GM23338 (cell line): ENCODE data around the gene CCNG2. TPM values are rescaled to one million over a fixed set of nuclear protein-coding genes. Genes with fewer than 3 reads are reported as not detected.

Source experiments
- ATAC-seq: fragments of 200-7000 bp; cut with Tn5 transposase; 3 replicates; pipeline ENCODE4 v1.9.1; 2020
- DNase-seq: peaks from one replicate; pipeline ENCODE4 v3.0.0-alpha.2; 2015; ENCODE audit warnings: low spot score
- H2AFZ ChIP-seq: fragments of 200-600 bp; sonication (generic); 2 replicates; pipeline ENCODE4 v1.8.0; 2016; ENCODE audit warnings: antibody characterized with exemption, mild to moderate bottlenecking, moderate library complexity
- H3F3A ChIP-seq: fragments of 200-600 bp; sonication (generic); replicated peaks from 2 replicates; pipeline ENCODE4 v1.8.0; 2017; ENCODE audit warnings: antibody characterized with exemption, mixed run types, low read depth
- H3K27ac ChIP-seq: fragments of 200-600 bp; sonication (generic); 2 replicates; pipeline ENCODE4 v1.6.1; 2016; ENCODE audit warnings: low read depth
- H3K27me3 ChIP-seq: fragments of 200-600 bp; sonication (generic); 2 replicates; pipeline ENCODE4 v1.8.0; 2016; ENCODE audit warnings: mild to moderate bottlenecking, mixed run types, moderate library complexity; ENCODE audit not compliant: insufficient read depth
- H3K36me3 ChIP-seq: fragments of 200-600 bp; sonication (generic); 2 replicates; pipeline ENCODE4 v1.8.0; 2016; ENCODE audit warnings: mild to moderate bottlenecking; ENCODE audit not compliant: insufficient read depth
- H3K4me1 ChIP-seq: fragments of 200-600 bp; sonication (generic); 2 replicates; pipeline ENCODE4 v1.8.0; 2016; ENCODE audit warnings: mild to moderate bottlenecking, moderate library complexity; ENCODE audit not compliant: insufficient read depth
- H3K4me2 ChIP-seq: fragments of 200-600 bp; sonication (generic); 2 replicates; pipeline ENCODE4 v1.7.1; 2017; ENCODE audit warnings: mixed run types
- H3K4me3 ChIP-seq: fragments of 200-600 bp; sonication (generic); 2 replicates; pipeline ENCODE4 v1.6.1; 2016; ENCODE audit warnings: mixed run types
- H3K79me2 ChIP-seq: fragments of 200-600 bp; sonication (generic); replicated peaks from 2 replicates; pipeline ENCODE4 v1.8.0; 2017; ENCODE audit warnings: mild to moderate bottlenecking; ENCODE audit not compliant: insufficient read depth
- H3K9me2 ChIP-seq: fragments of 200-600 bp; sonication (generic); 2 replicates; pipeline ENCODE4 v1.8.0; 2017; ENCODE audit not compliant: insufficient read depth
- H4K20me1 ChIP-seq: fragments of 200-600 bp; sonication (generic); replicated peaks from 2 replicates; pipeline ENCODE4 v1.8.0; 2017; ENCODE audit warnings: mild to moderate bottlenecking; ENCODE audit not compliant: insufficient read depth
- H3K27ac Mint-ChIP-seq: 2 replicates; pipeline ENCODE4 v1.8.0; 2020; ENCODE audit warnings: inconsistent platforms, mild to moderate bottlenecking, moderate library complexity, mixed read lengths
- H3K27me3 Mint-ChIP-seq: 3 replicates; pipeline ENCODE4 v1.8.0; 2022; ENCODE audit warnings: low read depth, mild to moderate bottlenecking, moderate library complexity, mixed read lengths, inconsistent platforms; ENCODE audit not compliant: insufficient read depth, poor library complexity
- H3K36me3 Mint-ChIP-seq: 3 replicates; pipeline ENCODE4 v1.8.0; 2021; ENCODE audit warnings: low read depth, mild to moderate bottlenecking, inconsistent platforms, moderate library complexity, mixed read lengths
- H3K4me1 Mint-ChIP-seq: 3 replicates; pipeline ENCODE4 v1.8.0; 2020; ENCODE audit warnings: mild to moderate bottlenecking, inconsistent platforms, mixed read lengths
- H3K4me3 Mint-ChIP-seq: 3 replicates; pipeline ENCODE4 v1.8.0; 2021; ENCODE audit warnings: moderate library complexity, mild to moderate bottlenecking, inconsistent platforms, mixed read lengths
- H3K9me3 Mint-ChIP-seq: 3 replicates; pipeline ENCODE4 v1.8.0; 2020; ENCODE audit warnings: moderate library complexity, mild to moderate bottlenecking, inconsistent platforms, mixed read lengths
- CREB1 ChIP-seq: fragments of 250-450 bp; sonication (Bioruptor Pico); IDR thresholded peaks from 2 replicates; pipeline ENCODE4 v1.5.0; 2020; ENCODE audit warnings: low read depth, mild to moderate bottlenecking, moderate library complexity
- EZH2 ChIP-seq: fragments of 200-600 bp; sonication (generic); IDR thresholded peaks from one replicate; pipeline ENCODE4 v1.8.0; 2017; ENCODE audit warnings: antibody characterized with exemption, mild to moderate bottlenecking, low read depth; ENCODE audit not compliant: unreplicated experiment
- NANOG ChIP-seq: IDR thresholded peaks from 2 replicates; pipeline ENCODE4 v1.6.1; 2016; ENCODE audit warnings: antibody characterized with exemption, borderline replicate concordance
- ZNF114 ChIP-seq: fragments of 250-450 bp; sonication (Bioruptor Pico); IDR thresholded peaks from 2 replicates; pipeline ENCODE4 v1.5.0; 2020; ENCODE audit warnings: mild to moderate bottlenecking, moderate library complexity
- ZNF331 ChIP-seq: fragments of 250-450 bp; sonication (Bioruptor Pico); IDR thresholded peaks from 2 replicates; pipeline ENCODE4 v1.5.0; 2020; ENCODE audit warnings: low read depth, mild to moderate bottlenecking, moderate library complexity
- polyA plus RNA-seq: library from polyadenylated mRNA; unstranded; fragments of >200 nt; fragmentation: Nextera tagmentation; extraction: Ambion mirVana; gene quantifications from 2 replicates; pipeline ENCODE4 v1.2.1, GENCODE V29; 2016
- total RNA-seq: library from RNA; depleted of rRNA; stranded (reverse); fragments of >200 nt; shearing (Covaris generic); gene quantifications from 2 replicates; pipeline ENCODE4 v1.2.3, GENCODE V29; 2014
- TF ChIP-seq, protein P1 (sequence below), 2 experiments: fragments of 200-600 bp in 1 of 2; sonication (generic) in 1 of 2; conservative IDR thresholded peaks; 2 replicates each; pipeline versions ENCODE4 v1.5.1 to v1.6.1; 2016 to 2017; ENCODE audit warnings: antibody characterized with exemption in 2 of 2, low read depth in 2 of 2, mild to moderate bottlenecking in 2 of 2, moderate library complexity in 1 of 2
- TF ChIP-seq, protein P2 (sequence below): fragments of 250-450 bp; sonication (Bioruptor Pico); IDR thresholded peaks from 2 replicates; pipeline ENCODE4 v1.5.0; 2020; ENCODE audit warnings: mild to moderate bottlenecking, moderate library complexity
- TF ChIP-seq, protein P3 (sequence below): IDR thresholded peaks from 2 replicates; pipeline ENCODE4 v1.6.1; 2016; ENCODE audit warnings: antibody characterized with exemption

Gene CCNG2
- total and polyA plus RNA-seq, 2 experiments from 2014 or later = 7.1 to 16.5 TPM

DNA sequence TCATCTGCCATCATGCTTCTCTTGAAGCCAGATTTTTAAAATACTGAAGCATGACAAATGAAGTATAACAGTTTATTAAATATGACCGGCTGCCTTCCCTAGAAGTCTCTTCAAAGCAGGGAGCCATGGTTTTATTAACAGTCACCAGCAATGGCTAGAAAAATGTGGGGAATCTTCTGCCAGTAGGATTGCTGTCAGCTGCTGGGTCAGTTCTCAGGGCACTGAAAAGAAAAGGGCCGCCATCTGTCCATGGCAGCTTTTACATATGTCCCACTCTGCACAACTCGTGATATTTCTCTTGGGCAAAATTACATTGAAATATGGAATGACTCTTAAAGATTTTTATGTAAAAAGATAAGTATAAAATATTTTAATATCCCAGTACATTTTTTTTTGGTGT is 2.8 kb downstream of the CCNG2 start:
- H3K27ac Mint-ChIP-seq = no peak overlapping the region

DNA sequence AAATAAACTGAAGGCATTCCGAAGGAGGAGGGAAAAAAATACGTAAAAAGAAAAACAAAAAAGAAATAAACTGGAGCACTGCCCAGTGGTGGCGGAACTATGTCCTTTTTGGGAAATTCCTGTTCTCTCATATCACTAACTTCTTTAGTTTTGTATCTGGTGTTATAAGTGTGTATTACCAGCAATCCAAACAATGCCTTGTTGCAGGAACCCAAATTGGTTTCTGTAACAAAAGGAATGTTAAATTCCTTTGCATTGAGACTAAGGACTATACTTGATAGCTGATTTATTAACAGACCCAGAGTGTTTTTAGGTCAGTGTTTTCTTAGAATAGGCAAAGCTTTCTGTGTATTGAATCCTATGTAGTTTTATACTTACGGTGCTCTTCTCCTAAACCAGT is 6.6 kb downstream of the CCNG2 start:
- no peak for ATAC-seq
- H3K36me3 Mint-ChIP-seq = peaks cover 51% of the 10 kb centered on the region
- Histone ChIP-seq H4K20me1 (peaks cover 19% of the 10 kb centered on the region; the same call in 1 of the 2 replicates), H3K4me2 (no peak overlapping the region), H3K27ac (no peak overlapping the region), H3K79me2 (peaks cover 12% of the 10 kb centered on the region), H3K4me1 (peaks cover 4% of the 10 kb centered on the region; the same call in 1 of the 2 replicates), H3K4me3 (no peak overlapping the region), H3F3A (no peaks in the 10 kb centered on the region), H3K27me3 (no peaks in the 10 kb centered on the region), H3K9me2 (no peaks in the 10 kb centered on the region), H3K36me3 (peaks cover 69% of the 10 kb centered on the region), H2AFZ (no peak overlapping the region)
- H3K9me3 Mint-ChIP-seq = no peaks in the 10 kb centered on the region
- peaks cover 4% of the 10 kb centered on the region for H3K27me3 Mint-ChIP-seq
- no peak overlapping the region for H3K4me3 Mint-ChIP-seq
- no peaks in the 10 kb centered on the region for H3K4me1 Mint-ChIP-seq
- H3K27ac Mint-ChIP-seq = no peak overlapping the region
- DNase-seq = no peak
- TF ChIP-seq ZNF114 (CRISPR knock-in tag) (no peak), NANOG (no peak), CREB1 (CRISPR knock-in tag) (no peak), EZH2 (no peak), ZNF331 (no peak)
- TF ChIP-seq, protein P1, sequence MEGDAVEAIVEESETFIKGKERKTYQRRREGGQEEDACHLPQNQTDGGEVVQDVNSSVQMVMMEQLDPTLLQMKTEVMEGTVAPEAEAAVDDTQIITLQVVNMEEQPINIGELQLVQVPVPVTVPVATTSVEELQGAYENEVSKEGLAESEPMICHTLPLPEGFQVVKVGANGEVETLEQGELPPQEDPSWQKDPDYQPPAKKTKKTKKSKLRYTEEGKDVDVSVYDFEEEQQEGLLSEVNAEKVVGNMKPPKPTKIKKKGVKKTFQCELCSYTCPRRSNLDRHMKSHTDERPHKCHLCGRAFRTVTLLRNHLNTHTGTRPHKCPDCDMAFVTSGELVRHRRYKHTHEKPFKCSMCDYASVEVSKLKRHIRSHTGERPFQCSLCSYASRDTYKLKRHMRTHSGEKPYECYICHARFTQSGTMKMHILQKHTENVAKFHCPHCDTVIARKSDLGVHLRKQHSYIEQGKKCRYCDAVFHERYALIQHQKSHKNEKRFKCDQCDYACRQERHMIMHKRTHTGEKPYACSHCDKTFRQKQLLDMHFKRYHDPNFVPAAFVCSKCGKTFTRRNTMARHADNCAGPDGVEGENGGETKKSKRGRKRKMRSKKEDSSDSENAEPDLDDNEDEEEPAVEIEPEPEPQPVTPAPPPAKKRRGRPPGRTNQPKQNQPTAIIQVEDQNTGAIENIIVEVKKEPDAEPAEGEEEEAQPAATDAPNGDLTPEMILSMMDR (conservative IDR thresholded peaks at IDR 0.05; ENCODE audit: low read depth in 2 of 2) = no peak
- TF ChIP-seq, protein P2, sequence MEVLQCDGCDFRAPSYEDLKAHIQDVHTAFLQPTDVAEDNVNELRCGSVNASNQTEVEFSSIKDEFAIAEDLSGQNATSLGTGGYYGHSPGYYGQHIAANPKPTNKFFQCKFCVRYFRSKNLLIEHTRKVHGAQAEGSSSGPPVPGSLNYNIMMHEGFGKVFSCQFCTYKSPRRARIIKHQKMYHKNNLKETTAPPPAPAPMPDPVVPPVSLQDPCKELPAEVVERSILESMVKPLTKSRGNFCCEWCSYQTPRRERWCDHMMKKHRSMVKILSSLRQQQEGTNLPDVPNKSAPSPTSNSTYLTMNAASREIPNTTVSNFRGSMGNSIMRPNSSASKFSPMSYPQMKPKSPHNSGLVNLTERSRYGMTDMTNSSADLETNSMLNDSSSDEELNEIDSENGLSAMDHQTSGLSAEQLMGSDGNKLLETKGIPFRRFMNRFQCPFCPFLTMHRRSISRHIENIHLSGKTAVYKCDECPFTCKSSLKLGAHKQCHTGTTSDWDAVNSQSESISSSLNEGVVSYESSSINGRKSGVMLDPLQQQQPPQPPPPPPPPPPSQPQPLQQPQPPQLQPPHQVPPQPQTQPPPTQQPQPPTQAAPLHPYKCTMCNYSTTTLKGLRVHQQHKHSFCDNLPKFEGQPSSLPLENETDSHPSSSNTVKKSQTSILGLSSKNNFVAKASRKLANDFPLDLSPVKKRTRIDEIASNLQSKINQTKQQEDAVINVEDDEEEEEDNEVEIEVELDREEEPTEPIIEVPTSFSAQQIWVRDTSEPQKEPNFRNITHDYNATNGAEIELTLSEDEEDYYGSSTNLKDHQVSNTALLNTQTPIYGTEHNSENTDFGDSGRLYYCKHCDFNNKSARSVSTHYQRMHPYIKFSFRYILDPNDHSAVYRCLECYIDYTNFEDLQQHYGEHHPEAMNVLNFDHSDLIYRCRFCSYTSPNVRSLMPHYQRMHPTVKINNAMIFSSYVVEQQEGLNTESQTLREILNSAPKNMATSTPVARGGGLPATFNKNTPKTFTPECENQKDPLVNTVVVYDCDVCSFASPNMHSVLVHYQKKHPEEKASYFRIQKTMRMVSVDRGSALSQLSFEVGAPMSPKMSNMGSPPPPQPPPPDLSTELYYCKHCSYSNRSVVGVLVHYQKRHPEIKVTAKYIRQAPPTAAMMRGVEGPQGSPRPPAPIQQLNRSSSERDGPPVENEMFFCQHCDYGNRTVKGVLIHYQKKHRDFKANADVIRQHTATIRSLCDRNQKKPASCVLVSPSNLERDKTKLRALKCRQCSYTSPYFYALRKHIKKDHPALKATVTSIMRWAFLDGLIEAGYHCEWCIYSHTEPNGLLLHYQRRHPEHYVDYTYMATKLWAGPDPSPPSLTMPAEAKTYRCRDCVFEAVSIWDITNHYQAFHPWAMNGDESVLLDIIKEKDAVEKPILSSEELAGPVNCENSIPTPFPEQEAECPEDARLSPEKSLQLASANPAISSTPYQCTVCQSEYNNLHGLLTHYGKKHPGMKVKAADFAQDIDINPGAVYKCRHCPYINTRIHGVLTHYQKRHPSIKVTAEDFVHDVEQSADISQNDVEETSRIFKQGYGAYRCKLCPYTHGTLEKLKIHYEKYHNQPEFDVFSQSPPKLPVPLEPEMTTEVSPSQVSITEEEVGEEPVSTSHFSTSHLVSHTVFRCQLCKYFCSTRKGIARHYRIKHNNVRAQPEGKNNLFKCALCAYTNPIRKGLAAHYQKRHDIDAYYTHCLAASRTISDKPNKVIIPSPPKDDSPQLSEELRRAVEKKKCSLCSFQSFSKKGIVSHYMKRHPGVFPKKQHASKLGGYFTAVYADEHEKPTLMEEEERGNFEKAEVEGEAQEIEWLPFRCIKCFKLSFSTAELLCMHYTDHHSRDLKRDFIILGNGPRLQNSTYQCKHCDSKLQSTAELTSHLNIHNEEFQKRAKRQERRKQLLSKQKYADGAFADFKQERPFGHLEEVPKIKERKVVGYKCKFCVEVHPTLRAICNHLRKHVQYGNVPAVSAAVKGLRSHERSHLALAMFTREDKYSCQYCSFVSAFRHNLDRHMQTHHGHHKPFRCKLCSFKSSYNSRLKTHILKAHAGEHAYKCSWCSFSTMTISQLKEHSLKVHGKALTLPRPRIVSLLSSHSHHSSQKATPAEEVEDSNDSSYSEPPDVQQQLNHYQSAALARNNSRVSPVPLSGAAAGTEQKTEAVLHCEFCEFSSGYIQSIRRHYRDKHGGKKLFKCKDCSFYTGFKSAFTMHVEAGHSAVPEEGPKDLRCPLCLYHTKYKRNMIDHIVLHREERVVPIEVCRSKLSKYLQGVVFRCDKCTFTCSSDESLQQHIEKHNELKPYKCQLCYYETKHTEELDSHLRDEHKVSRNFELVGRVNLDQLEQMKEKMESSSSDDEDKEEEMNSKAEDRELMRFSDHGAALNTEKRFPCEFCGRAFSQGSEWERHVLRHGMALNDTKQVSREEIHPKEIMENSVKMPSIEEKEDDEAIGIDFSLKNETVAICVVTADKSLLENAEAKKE = no peak
- TF ChIP-seq, protein P3, sequence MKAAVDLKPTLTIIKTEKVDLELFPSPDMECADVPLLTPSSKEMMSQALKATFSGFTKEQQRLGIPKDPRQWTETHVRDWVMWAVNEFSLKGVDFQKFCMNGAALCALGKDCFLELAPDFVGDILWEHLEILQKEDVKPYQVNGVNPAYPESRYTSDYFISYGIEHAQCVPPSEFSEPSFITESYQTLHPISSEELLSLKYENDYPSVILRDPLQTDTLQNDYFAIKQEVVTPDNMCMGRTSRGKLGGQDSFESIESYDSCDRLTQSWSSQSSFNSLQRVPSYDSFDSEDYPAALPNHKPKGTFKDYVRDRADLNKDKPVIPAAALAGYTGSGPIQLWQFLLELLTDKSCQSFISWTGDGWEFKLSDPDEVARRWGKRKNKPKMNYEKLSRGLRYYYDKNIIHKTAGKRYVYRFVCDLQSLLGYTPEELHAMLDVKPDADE = no peak

More for the DNA sequence above, 2.8 kb downstream of the CCNG2 start:
- Histone ChIP-seq H4K20me1 (peaks cover 19% of the 10 kb centered on the region; the same call in 1 of the 2 replicates), H3F3A (no peaks in the 10 kb centered on the region), H3K36me3 (peaks cover 53% of the 10 kb centered on the region), H3K9me2 (no peaks in the 10 kb centered on the region), H3K4me2 (no peak overlapping the region), H3K4me1 (peaks cover 12% of the 10 kb centered on the region), H3K27ac (no peak overlapping the region), H3K4me3 (no peak overlapping the region), H3K27me3 (no peaks in the 10 kb centered on the region), H3K79me2 (peaks cover 15% of the 10 kb centered on the region), H2AFZ (no peak overlapping the region)
- peaks cover 47% of the 10 kb centered on the region for H3K36me3 Mint-ChIP-seq
- no peak for TF ChIP-seq ZNF331
- TF ChIP-seq, protein P1 (conservative IDR thresholded peaks at IDR 0.05; ENCODE audit: low read depth in 2 of 2) = no peak
- TF ChIP-seq CREB1 (CRISPR knock-in tag) = no peak
- DNase-seq (no peak), ATAC-seq (no peak)
- no peak overlapping the region for H3K4me3 Mint-ChIP-seq
- H3K9me3 Mint-ChIP-seq = no peaks in the 10 kb centered on the region; the same call in 2 of the 3 replicates
- H3K4me1 Mint-ChIP-seq = peaks cover 19% of the 10 kb centered on the region
- peaks cover 20% of the 10 kb centered on the region for H3K27me3 Mint-ChIP-seq
